ENCODE results near the gene C11orf97. TPM values are rescaled to one million over a fixed set of nuclear protein-coding genes. Genes with fewer than 3 reads are reported as not detected.

C11orf97 gene
- total and polyA plus RNA-seq, 9 of the 15 experiments (the other 6 are each of a cell fraction or from before 2014, with no cell fraction given): not detected

DNA sequence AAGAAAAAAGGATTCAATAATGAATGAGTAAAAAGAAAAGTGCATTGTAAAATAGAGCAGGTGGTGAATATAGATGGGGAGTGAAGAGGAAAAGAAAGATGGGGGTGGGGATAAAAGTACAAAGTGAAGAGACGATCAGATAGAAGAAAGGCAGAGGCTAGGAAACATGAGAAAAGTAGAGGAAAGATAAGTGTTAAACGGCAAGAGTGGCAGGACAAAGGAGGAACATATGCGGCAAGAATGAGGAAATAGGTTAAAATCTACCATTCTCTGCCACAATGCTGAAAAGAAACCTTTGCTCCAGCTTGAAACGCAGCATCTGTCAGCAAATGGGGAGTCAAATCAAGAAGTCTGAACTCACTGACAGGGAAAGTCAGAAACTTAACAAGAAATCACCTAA, 38.3 kb downstream of the C11orf97 start (continued):
- TF ChIP-seq, protein P1, sequence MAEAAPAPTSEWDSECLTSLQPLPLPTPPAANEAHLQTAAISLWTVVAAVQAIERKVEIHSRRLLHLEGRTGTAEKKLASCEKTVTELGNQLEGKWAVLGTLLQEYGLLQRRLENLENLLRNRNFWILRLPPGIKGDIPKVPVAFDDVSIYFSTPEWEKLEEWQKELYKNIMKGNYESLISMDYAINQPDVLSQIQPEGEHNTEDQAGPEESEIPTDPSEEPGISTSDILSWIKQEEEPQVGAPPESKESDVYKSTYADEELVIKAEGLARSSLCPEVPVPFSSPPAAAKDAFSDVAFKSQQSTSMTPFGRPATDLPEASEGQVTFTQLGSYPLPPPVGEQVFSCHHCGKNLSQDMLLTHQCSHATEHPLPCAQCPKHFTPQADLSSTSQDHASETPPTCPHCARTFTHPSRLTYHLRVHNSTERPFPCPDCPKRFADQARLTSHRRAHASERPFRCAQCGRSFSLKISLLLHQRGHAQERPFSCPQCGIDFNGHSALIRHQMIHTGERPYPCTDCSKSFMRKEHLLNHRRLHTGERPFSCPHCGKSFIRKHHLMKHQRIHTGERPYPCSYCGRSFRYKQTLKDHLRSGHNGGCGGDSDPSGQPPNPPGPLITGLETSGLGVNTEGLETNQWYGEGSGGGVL (CRISPR knock-in tag; IDR thresholded peaks at IDR 0.05): no peak
- TF ChIP-seq PTRF (tag; IDR thresholded peaks at IDR 0.05) (no peak), GATAD2B (IDR thresholded peaks at IDR 0.05; ENCODE audit: borderline replicate concordance) (no peak), FOXP1 (CRISPR knock-in tag; IDR thresholded peaks at IDR 0.05) (no peak), TRIM24 (IDR thresholded peaks at IDR 0.05) (0 out of 4 replicates have a peak, but pooled peaks of 1 of the 2 experiments have one; percentile 12), ZNF282 (CRISPR knock-in tag; IDR thresholded peaks at IDR 0.05) (no peak), HDAC1 (IDR thresholded peaks at IDR 0.05) (peak in 1 of 2 experiments; percentile 22; a peak in 1 of 4 replicates), NONO (IDR thresholded peaks at IDR 0.05; ENCODE audit: low read depth in 2 of 2, low read length in 1 of 2) (no peak), ZNF140 (CRISPR knock-in tag; IDR thresholded peaks at IDR 0.05) (no peak), SREBF1 (IDR thresholded peaks at IDR 0.05; ENCODE audit: borderline replicate concordance, low read depth, low read length) (no peak), CHD2 (IDR thresholded peaks at IDR 0.05; ENCODE audit: low read depth, low read length) (no peak), SMARCA4 (IDR thresholded peaks at IDR 0.05) (peak; percentile 55), ZNF253 (CRISPR knock-in tag; conservative IDR thresholded peaks at IDR 0.05) (no peak), PURB (CRISPR knock-in tag; IDR thresholded peaks at IDR 0.05; ENCODE audit: low read depth) (no peak), DPF2 (IDR thresholded peaks at IDR 0.05) (0 out of 2 replicates have a peak, but pooled peaks have one; percentile 36), NR2F6 (CRISPR knock-in tag; IDR thresholded peaks at IDR 0.05) (no peak), RHOXF2B (CRISPR knock-in tag; conservative IDR thresholded peaks at IDR 0.05) (no peak), HDAC3 (IDR thresholded peaks at IDR 0.05; ENCODE audit: borderline replicate concordance, partially characterized antibody) (no peak), ZNF668 (CRISPR knock-in tag; IDR thresholded peaks at IDR 0.05) (no peak), ARID1B (IDR thresholded peaks at IDR 0.05) (peak; percentile 51; the same call in 1 of the 2 replicates)
- TF ChIP-seq, protein P2, sequence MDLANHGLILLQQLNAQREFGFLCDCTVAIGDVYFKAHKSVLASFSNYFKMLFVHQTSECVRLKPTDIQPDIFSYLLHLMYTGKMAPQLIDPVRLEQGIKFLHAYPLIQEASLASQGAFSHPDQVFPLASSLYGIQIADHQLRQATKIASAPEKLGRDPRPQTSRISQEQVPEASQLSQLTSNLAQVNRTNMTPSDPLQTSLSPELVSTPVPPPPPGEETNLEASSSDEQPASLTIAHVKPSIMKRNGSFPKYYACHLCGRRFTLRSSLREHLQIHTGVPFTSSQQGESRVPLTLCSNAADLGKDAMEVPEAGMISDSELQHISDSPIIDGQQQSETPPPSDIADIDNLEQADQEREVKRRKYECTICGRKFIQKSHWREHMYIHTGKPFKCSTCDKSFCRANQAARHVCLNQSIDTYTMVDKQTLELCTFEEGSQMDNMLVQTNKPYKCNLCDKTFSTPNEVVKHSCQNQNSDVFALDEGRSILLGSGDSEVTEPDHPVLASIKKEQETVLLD (IDR thresholded peaks at IDR 0.05): no peak
- TF ChIP-seq, protein P3, sequence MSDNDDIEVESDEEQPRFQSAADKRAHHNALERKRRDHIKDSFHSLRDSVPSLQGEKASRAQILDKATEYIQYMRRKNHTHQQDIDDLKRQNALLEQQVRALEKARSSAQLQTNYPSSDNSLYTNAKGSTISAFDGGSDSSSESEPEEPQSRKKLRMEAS (CRISPR knock-in tag; IDR thresholded peaks at IDR 0.05): no peak
